Activated T-cell treated with anti-CD3 and anti-CD28 coated beads for 1 hour (primary cell): ENCODE measurements around the gene PSAPL1.

Experiments used
- DNase-seq: peaks from one replicate; pipeline ENCODE4 v3.0.0-alpha.2; 2020; ENCODE audit warnings: low read depth

PSAPL1 gene

GRCh38 chr4:7418131-7418943, 16.4 kb downstream of the PSAPL1 start:
- DNase-seq, result no peak

GRCh38 chr4:7417639-7418038, 17.1 kb downstream of the PSAPL1 start:
- DNase-seq, result no peak

DNA sequence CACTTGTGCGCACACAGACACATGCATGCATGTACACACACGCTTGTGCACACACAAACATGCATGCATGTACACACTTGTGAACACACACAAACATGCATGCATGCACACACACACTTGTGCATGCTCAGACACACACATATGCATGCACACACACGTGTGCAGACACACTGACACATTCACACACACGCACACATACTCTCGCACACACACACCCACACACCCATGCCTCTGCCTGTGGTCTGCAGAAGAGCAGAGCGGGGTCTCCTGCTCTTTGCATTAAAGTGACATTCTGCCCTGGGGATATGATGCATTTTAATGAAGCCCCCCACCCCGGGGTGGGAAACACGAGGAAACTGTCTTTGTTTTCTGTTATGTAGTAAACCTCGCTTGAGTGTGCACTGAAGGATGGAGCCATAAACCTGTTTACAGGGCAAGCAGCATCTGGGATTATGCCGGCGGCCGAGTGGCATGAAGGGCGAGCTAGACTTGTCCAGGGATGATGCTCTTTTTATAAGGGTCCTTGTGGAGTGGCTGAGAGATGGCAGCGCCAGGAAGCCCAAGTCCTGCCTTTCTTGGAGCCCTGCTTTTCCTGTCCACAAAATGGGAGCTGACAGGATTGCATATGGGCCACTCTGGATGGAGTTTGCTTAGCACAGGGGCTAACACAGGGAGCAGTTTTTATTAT, 17.8 kb downstream of the PSAPL1 start:
- no peak for DNase-seq

- no peak for DNase-seq
Observed at GRCh38 chr4:7415927-7416686, 18.6 kb downstream of the PSAPL1 start.

- no peak for DNase-seq
Observed at GRCh38 chr4:7414736-7415510, 19.8 kb downstream of the PSAPL1 start.

DNA sequence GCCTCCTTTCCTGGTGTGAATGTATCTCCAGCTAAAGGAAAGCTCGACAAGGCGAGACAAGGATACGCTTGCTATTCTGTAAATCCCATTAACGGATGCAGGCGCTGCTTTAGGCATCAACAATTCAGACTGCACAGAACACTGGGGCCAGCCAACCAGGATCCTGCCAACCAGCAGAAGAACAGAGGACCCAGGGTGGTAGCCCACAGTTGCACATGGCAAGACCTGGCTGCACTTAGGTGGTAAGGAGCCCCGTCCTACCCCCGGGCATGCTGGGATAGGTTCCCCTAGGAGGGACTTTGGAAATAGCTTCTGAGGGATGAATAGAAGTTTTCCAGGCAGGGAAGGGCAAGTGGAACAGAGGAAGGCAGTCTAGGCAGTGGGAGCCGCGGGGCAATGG, 20.7 kb downstream of the PSAPL1 start:
- DNase-seq, result no peak

GRCh38 chr4:7412554-7412912, 22.2 kb downstream of the PSAPL1 start:
- no peak for DNase-seq

DNA sequence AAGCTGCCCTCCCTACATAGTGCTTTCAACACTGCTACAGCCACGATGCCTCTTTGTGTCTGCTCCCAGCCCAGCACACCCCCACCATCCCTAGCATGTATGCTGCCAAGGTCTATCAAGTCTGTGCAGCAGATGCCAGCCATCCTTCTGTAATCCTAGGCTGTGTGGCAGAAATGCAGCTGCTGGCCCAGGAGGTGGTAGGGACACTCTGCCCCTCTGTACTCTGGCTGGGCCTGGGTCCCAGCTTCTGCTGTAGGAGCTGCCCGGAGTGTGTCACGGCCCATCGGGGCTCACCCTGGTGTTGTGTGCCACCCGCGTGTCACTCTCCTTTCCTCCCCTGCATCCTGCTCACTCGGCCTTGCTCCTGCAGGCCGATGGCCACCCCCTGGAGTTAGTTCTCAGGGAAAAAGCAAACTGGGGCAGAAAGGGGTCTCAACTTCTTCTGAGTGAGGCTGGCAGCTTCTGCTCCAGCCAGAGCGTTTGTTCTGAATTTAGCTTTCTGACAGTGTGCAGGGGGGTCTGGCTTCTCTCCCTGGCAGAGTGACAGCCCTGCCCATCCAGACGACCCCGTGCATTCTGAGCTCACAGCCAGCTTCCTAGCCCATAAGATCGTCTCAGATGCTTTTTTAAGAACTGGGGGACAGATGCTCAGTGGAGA, 22.7 kb downstream of the PSAPL1 start:
- DNase-seq, result no peak

- no peak for DNase-seq
Observed at GRCh38 chr4:7411491-7411890, 23.2 kb downstream of the PSAPL1 start.

DNA sequence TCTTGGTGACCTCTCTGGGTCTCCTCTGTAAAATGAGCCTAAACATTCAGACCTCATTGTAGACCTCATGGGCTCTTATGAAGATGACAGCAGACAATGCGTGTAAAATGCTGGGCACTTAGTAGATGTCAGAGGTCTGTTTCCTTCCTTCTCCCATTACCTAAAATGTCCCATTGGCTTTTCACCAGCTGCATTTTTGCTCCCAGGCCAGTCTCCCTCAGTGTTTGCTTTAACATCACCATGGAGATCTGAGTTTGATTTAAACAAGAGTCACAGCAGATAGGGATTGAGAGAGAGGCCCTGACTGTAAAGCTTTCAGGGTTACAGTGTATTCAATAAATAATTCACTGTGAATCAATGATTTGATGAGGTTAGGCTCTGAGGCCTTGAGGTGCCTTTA, 24.3 kb downstream of the PSAPL1 start:
- DNase-seq, result no peak

DNA sequence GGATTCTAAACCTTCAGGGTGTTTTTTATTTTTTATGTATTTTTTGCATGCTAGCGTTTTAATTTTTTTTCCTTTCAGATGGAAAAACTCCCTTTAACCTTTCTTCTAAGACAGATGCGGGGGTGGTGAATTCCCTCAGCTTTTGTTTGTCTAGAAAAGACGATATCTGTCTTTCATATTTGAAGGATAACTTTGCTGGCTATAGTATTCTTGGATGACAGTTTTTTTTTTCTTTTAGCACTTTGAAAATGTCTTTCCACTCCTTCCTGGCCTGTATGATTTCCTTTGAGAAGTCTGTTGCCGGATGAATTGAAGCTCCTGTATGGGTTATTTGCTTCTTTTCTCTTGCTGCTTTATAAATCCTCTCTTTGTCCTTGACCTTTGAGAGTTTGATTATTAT, 26.6 kb downstream of the PSAPL1 start:
- DNase-seq, result no peak

GRCh38 chr4:7403001-7403400, 31.7 kb downstream of the PSAPL1 start:
- no peak for DNase-seq

GRCh38 chr4:7402526-7402925, 32.2 kb downstream of the PSAPL1 start:
- DNase-seq, result no peak

DNA sequence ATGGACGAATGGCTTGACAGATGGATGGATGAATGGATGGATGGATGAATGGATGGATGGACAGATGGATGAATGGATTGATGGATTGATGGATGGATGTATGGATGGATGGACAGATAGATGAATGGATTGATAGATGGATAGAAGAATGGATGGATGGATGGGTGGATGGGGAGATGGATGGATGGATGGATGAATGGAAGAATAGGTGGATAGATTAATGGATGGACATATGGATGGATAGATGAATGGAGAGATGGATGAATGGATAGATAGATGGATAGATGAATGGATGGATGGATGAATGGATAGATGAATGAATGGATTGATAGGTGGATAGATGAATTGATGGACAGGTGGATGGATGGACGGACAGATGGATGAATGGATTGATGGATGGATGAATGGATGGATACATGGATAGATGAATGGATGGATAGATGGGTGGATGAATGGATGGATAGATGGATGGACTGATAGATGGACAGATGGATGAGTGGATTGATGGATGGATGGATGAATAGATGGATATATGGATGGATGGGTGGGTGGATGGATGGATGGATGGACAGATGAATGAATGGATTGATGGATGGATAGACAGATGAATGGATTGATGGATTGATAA, 33.9 kb downstream of the PSAPL1 start:
- DNase-seq, result no peak

GRCh38 chr4:7399440-7400234, 35.1 kb downstream of the PSAPL1 start:
- DNase-seq, result no peak

- no peak for DNase-seq
Observed at GRCh38 chr4:7398788-7399439, 35.8 kb downstream of the PSAPL1 start.

- no peak for DNase-seq
Observed at GRCh38 chr4:7398104-7398423, 36.7 kb downstream of the PSAPL1 start.

- DNase-seq, result no peak
Observed at GRCh38 chr4:7397206-7398103, 37.3 kb downstream of the PSAPL1 start.
